Measurements from ENCODE around the gene RAI2.

DNA sequence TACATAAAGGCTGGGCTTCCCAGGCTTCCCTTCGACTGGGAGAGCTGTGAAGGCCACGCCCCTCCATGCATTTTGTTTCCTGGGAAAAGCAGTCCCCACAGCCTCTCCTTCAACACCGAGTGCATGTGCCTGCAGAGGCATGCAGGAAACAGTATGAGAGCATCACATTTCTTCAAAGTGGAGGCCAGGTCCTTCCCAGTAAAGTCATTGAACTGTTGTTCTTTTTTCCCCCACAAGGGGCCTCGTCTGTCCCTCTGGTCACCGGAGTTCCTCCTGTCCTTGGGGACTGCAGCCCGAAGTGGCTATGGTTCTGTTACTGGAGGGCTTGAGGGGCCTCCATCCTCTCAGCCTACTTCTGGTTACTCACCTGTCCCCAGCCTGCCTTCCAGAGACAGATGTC is 56.0 kb downstream of the RAI2 start:
- TF ChIP-seq, protein P1, sequence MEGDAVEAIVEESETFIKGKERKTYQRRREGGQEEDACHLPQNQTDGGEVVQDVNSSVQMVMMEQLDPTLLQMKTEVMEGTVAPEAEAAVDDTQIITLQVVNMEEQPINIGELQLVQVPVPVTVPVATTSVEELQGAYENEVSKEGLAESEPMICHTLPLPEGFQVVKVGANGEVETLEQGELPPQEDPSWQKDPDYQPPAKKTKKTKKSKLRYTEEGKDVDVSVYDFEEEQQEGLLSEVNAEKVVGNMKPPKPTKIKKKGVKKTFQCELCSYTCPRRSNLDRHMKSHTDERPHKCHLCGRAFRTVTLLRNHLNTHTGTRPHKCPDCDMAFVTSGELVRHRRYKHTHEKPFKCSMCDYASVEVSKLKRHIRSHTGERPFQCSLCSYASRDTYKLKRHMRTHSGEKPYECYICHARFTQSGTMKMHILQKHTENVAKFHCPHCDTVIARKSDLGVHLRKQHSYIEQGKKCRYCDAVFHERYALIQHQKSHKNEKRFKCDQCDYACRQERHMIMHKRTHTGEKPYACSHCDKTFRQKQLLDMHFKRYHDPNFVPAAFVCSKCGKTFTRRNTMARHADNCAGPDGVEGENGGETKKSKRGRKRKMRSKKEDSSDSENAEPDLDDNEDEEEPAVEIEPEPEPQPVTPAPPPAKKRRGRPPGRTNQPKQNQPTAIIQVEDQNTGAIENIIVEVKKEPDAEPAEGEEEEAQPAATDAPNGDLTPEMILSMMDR (IDR thresholded peaks at IDR 0.05) = no peak
- no peak for TF ChIP-seq EP300 (IDR thresholded peaks at IDR 0.05)
